Measurements from ENCODE around the gene PGBD5.

The PGBD5 gene

GRCh38 chr1:230347896-230348295 is 78.2 kb downstream of the PGBD5 start:
- TF ChIP-seq CTCF (IDR thresholded peaks at IDR 0.05), result no peak
- no peak for TF ChIP-seq ZFX (IDR thresholded peaks at IDR 0.05; ENCODE audit: borderline replicate concordance)
- no peak overlapping the region for H3K27ac ChIP-seq

GRCh38 chr1:230345139-230345885 is 80.8 kb downstream of the PGBD5 start:
- H3K27ac ChIP-seq, result no peak overlapping the region
- no peak for TF ChIP-seq ZFX (IDR thresholded peaks at IDR 0.05; ENCODE audit: borderline replicate concordance)
- TF ChIP-seq CTCF (IDR thresholded peaks at IDR 0.05), result no peak

GRCh38 chr1:230342699-230343098 is 83.4 kb downstream of the PGBD5 start:
- H3K27ac ChIP-seq, result no peak overlapping the region
- TF ChIP-seq CTCF (IDR thresholded peaks at IDR 0.05) (no peak), ZFX (IDR thresholded peaks at IDR 0.05; ENCODE audit: borderline replicate concordance) (no peak)

- no peak for TF ChIP-seq CTCF (IDR thresholded peaks at IDR 0.05)
- TF ChIP-seq ZFX (IDR thresholded peaks at IDR 0.05; ENCODE audit: borderline replicate concordance), result no peak
- H3K27ac ChIP-seq, result no peak overlapping the region
Measured at GRCh38 chr1:230342019-230342418, 84.1 kb downstream of the PGBD5 start.

GRCh38 chr1:230341162-230341546 is 85.0 kb downstream of the PGBD5 start:
- H3K27ac ChIP-seq, result no peak overlapping the region
- TF ChIP-seq ZFX (IDR thresholded peaks at IDR 0.05; ENCODE audit: borderline replicate concordance) (no peak), CTCF (IDR thresholded peaks at IDR 0.05) (no peak)

- no peak for TF ChIP-seq ZFX (IDR thresholded peaks at IDR 0.05; ENCODE audit: borderline replicate concordance)
- TF ChIP-seq CTCF (IDR thresholded peaks at IDR 0.05), result no peak
Measured at GRCh38 chr1:230340526-230341161, 85.5 kb downstream of the PGBD5 start.

GRCh38 chr1:230339033-230339432 is 87.1 kb downstream of the PGBD5 start:
- no peak overlapping the region for H3K27ac ChIP-seq
- TF ChIP-seq ZFX (IDR thresholded peaks at IDR 0.05; ENCODE audit: borderline replicate concordance) (no peak), CTCF (IDR thresholded peaks at IDR 0.05) (no peak)

More at GRCh38 chr1:230340526-230341161, 85.5 kb downstream of the PGBD5 start:
- H3K27ac ChIP-seq, result no peak overlapping the region

Measured in 22Rv1 (cell line).